HEK293 (cell line): ENCODE measurements around the gene TRAPPC10.

Source experiments
- CTCF ChIA-PET: fragments of 350-600 bp; formaldehyde crosslinking; extraction: SDS; loops from one replicate; lab custom pipeline; 2021; ENCODE audit warnings: antibody characterized with exemption; lab: Yijun Ruan, JAX
- POLR2A ChIA-PET: fragments of 300-600 bp; formaldehyde crosslinking; extraction: SDS; loops from one replicate; lab custom pipeline; 2020; ENCODE audit warnings: antibody characterized with exemption, inconsistent platforms; lab: Yijun Ruan, JAX
- H3K27ac ChIP-seq: fragments of 200-500 bp; sonication (Bioruptor generic); 2 replicates; pipeline ENCODE4 v1.5.1; 2014; ENCODE audit warnings: low read depth, low read length, control low read depth, inconsistent platforms; ENCODE audit errors: extremely low read depth
- H3K36me3 ChIP-seq, 2 experiments: fragments of 200-500 bp in 1 of 2; sonication (Bioruptor generic) in 1 of 2; 1 replicate in 1 of 2; 2 replicates in 1 of 2; pipeline ENCODE4 v1.5.1; 2014 to 2017; ENCODE audit warnings: inconsistent platforms in 2 of 2, low read length in 2 of 2; ENCODE audit not compliant: control insufficient read depth in 2 of 2, insufficient read depth in 1 of 2
- H3K4me1 ChIP-seq: fragments of 200-500 bp; sonication (Bioruptor generic); 2 replicates; pipeline ENCODE4 v1.5.1; 2014; ENCODE audit warnings: mild to moderate bottlenecking, low read length, inconsistent platforms; ENCODE audit not compliant: control insufficient read depth, insufficient read depth
- H3K4me3 ChIP-seq: 2 replicates; pipeline ENCODE4 v1.5.1; 2011; ENCODE audit warnings: low read depth, mild to moderate bottlenecking, control low read depth, low read length, moderate library complexity
- H3K9me3 ChIP-seq: fragments of 200-500 bp; sonication (Bioruptor generic); 2 replicates; pipeline ENCODE4 v1.5.1; 2014; ENCODE audit warnings: low read depth, low read length, inconsistent platforms; ENCODE audit not compliant: control insufficient read depth, insufficient read depth
- BCL11A ChIP-seq: fragments of 450-650 bp; formaldehyde crosslinking; IDR thresholded peaks from 2 replicates; pipeline ENCODE4 v1.5.1; 2016; ENCODE audit warnings: low read depth, missing biosample characterization, missing genetic modification characterization
- GLIS1 ChIP-seq: fragments of 450-650 bp; formaldehyde crosslinking; IDR thresholded peaks from 2 replicates; pipeline ENCODE4 v1.5.1; 2016; ENCODE audit warnings: missing biosample characterization, missing genetic modification characterization
- GLIS2 ChIP-seq: fragments of 450-650 bp; formaldehyde crosslinking; IDR thresholded peaks from 2 replicates; pipeline ENCODE4 v1.5.1; 2016; ENCODE audit warnings: missing biosample characterization, missing genetic modification characterization
- KLF16 ChIP-seq: fragments of 450-650 bp; formaldehyde crosslinking; IDR thresholded peaks from 2 replicates; pipeline ENCODE4 v1.5.1; 2017; ENCODE audit warnings: missing biosample characterization, missing genetic modification characterization
- KLF8 ChIP-seq: fragments of 450-650 bp; formaldehyde crosslinking; IDR thresholded peaks from 2 replicates; pipeline ENCODE4 v1.5.1; 2016; ENCODE audit warnings: missing biosample characterization, missing genetic modification characterization
- ZBTB1 ChIP-seq: fragments of 450-650 bp; formaldehyde crosslinking; IDR thresholded peaks from 2 replicates; pipeline ENCODE4 v1.5.1; 2016; ENCODE audit warnings: missing biosample characterization, missing genetic modification characterization
- ZBTB48 ChIP-seq: fragments of 450-650 bp; formaldehyde crosslinking; IDR thresholded peaks from 2 replicates; pipeline ENCODE4 v1.5.1; 2016; ENCODE audit warnings: missing biosample characterization, missing genetic modification characterization
- ZIC2 ChIP-seq: fragments of 450-650 bp; formaldehyde crosslinking; IDR thresholded peaks from 2 replicates; pipeline ENCODE4 v1.5.1; 2016; ENCODE audit warnings: missing biosample characterization, missing genetic modification characterization
- ZNF140 ChIP-seq: fragments of 450-650 bp; formaldehyde crosslinking; IDR thresholded peaks from 2 replicates; pipeline ENCODE4 v1.5.1; 2016; ENCODE audit warnings: missing biosample characterization, missing genetic modification characterization
- ZNF184 ChIP-seq: fragments of 450-650 bp; IDR thresholded peaks from 2 replicates; pipeline ENCODE4 v1.5.1; 2018; ENCODE audit warnings: missing biosample characterization, mild to moderate bottlenecking, missing genetic modification characterization
- ZNF561 ChIP-seq: fragments of 450-650 bp; IDR thresholded peaks from 2 replicates; pipeline ENCODE4 v1.5.1; 2018; ENCODE audit warnings: missing biosample characterization, missing genetic modification characterization, borderline replicate concordance
- ZNF791 ChIP-seq: fragments of 450-650 bp; formaldehyde crosslinking; IDR thresholded peaks from 2 replicates; pipeline ENCODE4 v1.5.1; 2016; ENCODE audit warnings: missing biosample characterization, missing genetic modification characterization
- ZSCAN23 ChIP-seq: fragments of 450-650 bp; formaldehyde crosslinking; IDR thresholded peaks from 2 replicates; pipeline ENCODE4 v1.5.1; 2016; ENCODE audit warnings: missing biosample characterization, missing genetic modification characterization
- TF ChIP-seq, protein P1 (sequence below): IDR thresholded peaks from 2 replicates; pipeline ENCODE4 v1.6.1; 2011; ENCODE audit warnings: mild to moderate bottlenecking, low read depth, low read length, borderline replicate concordance
- TF ChIP-seq, protein P2 (sequence below): fragments of 450-650 bp; formaldehyde crosslinking; IDR thresholded peaks from 2 replicates; pipeline ENCODE4 v1.5.1; 2016; ENCODE audit warnings: missing biosample characterization, missing genetic modification characterization, borderline replicate concordance

TRAPPC10 gene

DNA sequence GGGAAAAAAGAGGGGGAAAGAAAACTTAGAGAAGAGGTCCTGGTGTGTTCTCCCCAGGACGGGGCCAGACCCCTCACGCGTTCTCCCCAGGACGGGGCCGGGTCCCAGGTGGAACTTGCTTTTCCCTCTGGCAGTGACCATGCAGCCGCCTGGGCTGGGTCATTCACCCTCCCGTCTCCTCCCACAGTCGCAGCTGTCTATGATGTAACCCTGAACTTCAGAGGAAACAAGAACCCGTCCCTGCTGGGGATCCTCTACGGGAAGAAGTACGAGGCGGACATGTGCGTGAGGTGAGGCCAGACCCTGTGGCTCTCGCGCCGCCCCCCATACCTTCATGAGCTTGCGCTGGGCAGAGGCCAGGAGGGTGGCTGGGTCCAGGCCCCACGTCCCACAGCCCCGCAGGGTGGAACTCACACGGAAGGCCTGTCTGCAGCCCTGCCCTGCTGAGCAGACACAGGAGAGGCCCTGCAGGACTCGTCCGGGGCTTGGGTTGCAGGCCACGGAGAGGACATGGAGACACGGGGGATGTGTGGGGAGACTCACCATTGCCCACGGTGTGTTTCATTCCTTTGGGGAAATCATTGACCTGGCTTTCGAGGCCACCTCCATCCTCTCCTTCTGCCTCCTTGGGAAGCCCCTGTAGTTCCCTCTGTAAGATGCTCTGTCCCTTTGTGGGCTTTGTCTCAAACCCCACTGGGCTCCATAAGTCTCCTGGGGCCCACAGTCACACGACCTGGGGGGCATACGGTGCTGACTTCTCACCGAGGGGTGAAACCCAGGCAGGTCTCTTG lies 40.7 kb upstream of the TRAPPC10 start:
- no peak overlapping the region for H3K4me3 ChIP-seq
- H3K36me3 ChIP-seq: peaks cover 0 to 45% of the 10 kb centered on the region in 2 experiments; a peak in 2 of 3 replicates
- no peaks in the 10 kb centered on the region for H3K4me1 ChIP-seq
- H3K9me3 ChIP-seq: no peaks in the 10 kb centered on the region
- H3K27ac ChIP-seq: no peak overlapping the region
- POLR2A ChIA-PET: no interaction called here
- TF ChIP-seq ZNF140 (tag by site-specific recombination) (no peak), ZBTB1 (tag by site-specific recombination) (no peak), ZNF791 (tag by site-specific recombination) (no peak), GLIS1 (tag by site-specific recombination) (peak; percentile 72), ZNF184 (tag by site-specific recombination) (no peak), BCL11A (tag by site-specific recombination) (no peak), KLF8 (tag by site-specific recombination) (no peak), ZBTB48 (tag by site-specific recombination) (no peak), ZSCAN23 (no peak), KLF16 (tag by site-specific recombination) (no peak), ZIC2 (tag by site-specific recombination) (peak; percentile 66), GLIS2 (tag by site-specific recombination) (0 out of 2 replicates have a peak, but pooled peaks have one; percentile 13)
- TF ChIP-seq, all 188 proteins: peak for 3
- CTCF ChIA-PET: interaction anchor here (0.6 kb wide), 1 partner anchor 53 kb away, joined by 3 read pairs; no protein-coding TSS in a partner anchor

DNA sequence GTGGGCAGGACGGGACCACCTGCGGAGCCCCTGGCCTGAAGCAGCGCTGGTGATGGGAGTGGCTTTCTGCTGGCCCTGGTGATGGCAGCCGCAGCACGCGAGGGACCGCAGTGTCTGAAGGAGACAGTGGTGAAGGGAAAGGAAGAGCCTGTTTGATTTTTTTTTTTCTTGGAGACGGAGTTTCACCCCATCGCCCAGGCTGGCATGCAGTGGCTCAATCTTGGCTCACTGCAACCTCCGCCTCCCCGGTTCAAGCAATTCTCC lies 40.2 kb upstream of the TRAPPC10 start:
- ChIA-PET CTCF (interaction anchor here (0.5 kb wide), 1 partner anchor 72 kb away, joined by 3 read pairs; no protein-coding TSS in a partner anchor), POLR2A (no interaction called here)
- Histone ChIP-seq H3K4me3 (no peak overlapping the region), H3K27ac (no peak overlapping the region), H3K36me3 (peaks cover 0 to 43% of the 10 kb centered on the region in 2 experiments; a peak in 2 of 3 replicates), H3K4me1 (no peaks in the 10 kb centered on the region), H3K9me3 (no peaks in the 10 kb centered on the region)
- TF ChIP-seq, protein P1, sequence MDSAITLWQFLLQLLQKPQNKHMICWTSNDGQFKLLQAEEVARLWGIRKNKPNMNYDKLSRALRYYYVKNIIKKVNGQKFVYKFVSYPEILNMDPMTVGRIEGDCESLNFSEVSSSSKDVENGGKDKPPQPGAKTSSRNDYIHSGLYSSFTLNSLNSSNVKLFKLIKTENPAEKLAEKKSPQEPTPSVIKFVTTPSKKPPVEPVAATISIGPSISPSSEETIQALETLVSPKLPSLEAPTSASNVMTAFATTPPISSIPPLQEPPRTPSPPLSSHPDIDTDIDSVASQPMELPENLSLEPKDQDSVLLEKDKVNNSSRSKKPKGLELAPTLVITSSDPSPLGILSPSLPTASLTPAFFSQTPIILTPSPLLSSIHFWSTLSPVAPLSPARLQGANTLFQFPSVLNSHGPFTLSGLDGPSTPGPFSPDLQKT: no peak
- TF ChIP-seq, protein P2, sequence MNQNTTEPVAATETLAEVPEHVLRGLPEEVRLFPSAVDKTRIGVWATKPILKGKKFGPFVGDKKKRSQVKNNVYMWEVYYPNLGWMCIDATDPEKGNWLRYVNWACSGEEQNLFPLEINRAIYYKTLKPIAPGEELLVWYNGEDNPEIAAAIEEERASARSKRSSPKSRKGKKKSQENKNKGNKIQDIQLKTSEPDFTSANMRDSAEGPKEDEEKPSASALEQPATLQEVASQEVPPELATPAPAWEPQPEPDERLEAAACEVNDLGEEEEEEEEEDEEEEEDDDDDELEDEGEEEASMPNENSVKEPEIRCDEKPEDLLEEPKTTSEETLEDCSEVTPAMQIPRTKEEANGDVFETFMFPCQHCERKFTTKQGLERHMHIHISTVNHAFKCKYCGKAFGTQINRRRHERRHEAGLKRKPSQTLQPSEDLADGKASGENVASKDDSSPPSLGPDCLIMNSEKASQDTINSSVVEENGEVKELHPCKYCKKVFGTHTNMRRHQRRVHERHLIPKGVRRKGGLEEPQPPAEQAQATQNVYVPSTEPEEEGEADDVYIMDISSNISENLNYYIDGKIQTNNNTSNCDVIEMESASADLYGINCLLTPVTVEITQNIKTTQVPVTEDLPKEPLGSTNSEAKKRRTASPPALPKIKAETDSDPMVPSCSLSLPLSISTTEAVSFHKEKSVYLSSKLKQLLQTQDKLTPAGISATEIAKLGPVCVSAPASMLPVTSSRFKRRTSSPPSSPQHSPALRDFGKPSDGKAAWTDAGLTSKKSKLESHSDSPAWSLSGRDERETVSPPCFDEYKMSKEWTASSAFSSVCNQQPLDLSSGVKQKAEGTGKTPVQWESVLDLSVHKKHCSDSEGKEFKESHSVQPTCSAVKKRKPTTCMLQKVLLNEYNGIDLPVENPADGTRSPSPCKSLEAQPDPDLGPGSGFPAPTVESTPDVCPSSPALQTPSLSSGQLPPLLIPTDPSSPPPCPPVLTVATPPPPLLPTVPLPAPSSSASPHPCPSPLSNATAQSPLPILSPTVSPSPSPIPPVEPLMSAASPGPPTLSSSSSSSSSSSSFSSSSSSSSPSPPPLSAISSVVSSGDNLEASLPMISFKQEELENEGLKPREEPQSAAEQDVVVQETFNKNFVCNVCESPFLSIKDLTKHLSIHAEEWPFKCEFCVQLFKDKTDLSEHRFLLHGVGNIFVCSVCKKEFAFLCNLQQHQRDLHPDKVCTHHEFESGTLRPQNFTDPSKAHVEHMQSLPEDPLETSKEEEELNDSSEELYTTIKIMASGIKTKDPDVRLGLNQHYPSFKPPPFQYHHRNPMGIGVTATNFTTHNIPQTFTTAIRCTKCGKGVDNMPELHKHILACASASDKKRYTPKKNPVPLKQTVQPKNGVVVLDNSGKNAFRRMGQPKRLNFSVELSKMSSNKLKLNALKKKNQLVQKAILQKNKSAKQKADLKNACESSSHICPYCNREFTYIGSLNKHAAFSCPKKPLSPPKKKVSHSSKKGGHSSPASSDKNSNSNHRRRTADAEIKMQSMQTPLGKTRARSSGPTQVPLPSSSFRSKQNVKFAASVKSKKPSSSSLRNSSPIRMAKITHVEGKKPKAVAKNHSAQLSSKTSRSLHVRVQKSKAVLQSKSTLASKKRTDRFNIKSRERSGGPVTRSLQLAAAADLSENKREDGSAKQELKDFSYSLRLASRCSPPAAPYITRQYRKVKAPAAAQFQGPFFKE: no peak
- no peak for TF ChIP-seq ZNF561
